Bronchial epithelial cell (primary cell): ENCODE results near the gene ZNF48. TPM values are rescaled to one million over a fixed set of nuclear protein-coding genes. Genes with fewer than 3 reads are reported as not detected.

Source experiments
- DNase-seq: peaks from one replicate; pipeline ENCODE4 v3.0.0-alpha.2; 2010; ENCODE audit warnings: low read depth
- FAIRE-seq: peaks from 2 replicates; lab custom pipeline; 2011; peaks lifted over from hg19 to GRCh38; lab: Jason Lieb, UNC
- H3K27me3 ChIP-seq: 2 replicates; pipeline ENCODE4 v1.5.1; 2011; ENCODE audit warnings: low read length; ENCODE audit not compliant: control insufficient read depth, insufficient read depth
- H3K36me3 ChIP-seq: 2 replicates; pipeline ENCODE4 v1.5.1; 2011; ENCODE audit warnings: low read length; ENCODE audit not compliant: control insufficient read depth, insufficient read depth
- H3K4me3 ChIP-seq: 2 replicates; pipeline ENCODE4 v1.5.1; 2011; ENCODE audit warnings: mild to moderate bottlenecking, low read depth, low read length, control low read depth
- total RNA-seq: library from RNA; depleted of rRNA; stranded (reverse); fragments of >200 nt; gene quantifications from 2 replicates; pipeline ENCODE4 v1.2.1, GENCODE V29; 2014
- TF ChIP-seq, protein P1 (sequence below): IDR thresholded peaks from 2 replicates; pipeline ENCODE4 v1.5.1; 2011; ENCODE audit warnings: mild to moderate bottlenecking, moderate library complexity, low read length, control low read depth, inconsistent platforms; ENCODE audit not compliant: insufficient read depth, severe bottlenecking

Gene ZNF48
- total RNA-seq, 1 donor from 2014 or later, result 12.9 TPM

DNA sequence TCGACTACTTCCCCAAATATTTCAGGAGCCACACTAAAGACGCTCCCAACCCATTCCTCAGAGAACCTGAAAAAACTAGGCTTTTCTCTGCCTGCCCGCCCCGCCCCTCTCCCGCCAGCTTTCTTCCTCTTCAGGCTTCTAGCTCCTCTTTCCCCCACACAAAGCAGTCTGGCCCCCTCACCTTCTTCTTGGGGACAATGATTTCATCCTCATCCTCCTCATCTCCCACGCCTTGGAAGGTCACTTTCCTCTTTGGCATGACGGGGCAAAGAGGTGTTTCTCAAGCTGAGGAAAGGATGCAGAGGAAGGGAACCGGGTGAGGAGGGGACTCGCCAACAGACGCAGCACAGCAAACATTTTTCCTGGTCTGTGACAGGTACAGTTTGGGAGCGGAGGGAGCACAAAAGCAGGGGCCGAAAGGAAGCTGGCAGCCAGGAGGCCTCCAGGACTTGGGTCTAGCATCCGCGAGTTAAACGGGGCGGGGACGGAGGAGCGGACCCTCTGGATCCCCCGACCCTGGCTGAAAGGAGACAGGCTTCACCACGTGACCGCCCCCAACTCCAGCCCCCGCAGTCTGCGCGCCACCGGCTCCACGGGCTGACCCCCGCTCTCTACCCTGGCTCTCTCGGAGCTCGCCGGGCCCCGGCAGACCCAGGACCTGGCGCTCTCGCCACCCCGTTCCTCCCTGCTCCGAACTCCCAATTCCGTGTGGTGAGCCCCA is 40.6 kb upstream of the ZNF48 start:
- peak overlapping the region; percentile 90 for H3K4me3 ChIP-seq
- H3K27me3 ChIP-seq, result no peaks in the 10 kb centered on the region
- DNase-seq, result no peak
- no peak for FAIRE-seq
- TF ChIP-seq, protein P1, sequence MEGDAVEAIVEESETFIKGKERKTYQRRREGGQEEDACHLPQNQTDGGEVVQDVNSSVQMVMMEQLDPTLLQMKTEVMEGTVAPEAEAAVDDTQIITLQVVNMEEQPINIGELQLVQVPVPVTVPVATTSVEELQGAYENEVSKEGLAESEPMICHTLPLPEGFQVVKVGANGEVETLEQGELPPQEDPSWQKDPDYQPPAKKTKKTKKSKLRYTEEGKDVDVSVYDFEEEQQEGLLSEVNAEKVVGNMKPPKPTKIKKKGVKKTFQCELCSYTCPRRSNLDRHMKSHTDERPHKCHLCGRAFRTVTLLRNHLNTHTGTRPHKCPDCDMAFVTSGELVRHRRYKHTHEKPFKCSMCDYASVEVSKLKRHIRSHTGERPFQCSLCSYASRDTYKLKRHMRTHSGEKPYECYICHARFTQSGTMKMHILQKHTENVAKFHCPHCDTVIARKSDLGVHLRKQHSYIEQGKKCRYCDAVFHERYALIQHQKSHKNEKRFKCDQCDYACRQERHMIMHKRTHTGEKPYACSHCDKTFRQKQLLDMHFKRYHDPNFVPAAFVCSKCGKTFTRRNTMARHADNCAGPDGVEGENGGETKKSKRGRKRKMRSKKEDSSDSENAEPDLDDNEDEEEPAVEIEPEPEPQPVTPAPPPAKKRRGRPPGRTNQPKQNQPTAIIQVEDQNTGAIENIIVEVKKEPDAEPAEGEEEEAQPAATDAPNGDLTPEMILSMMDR, result no peak
- peaks cover 20% of the 10 kb centered on the region for H3K36me3 ChIP-seq

DNA sequence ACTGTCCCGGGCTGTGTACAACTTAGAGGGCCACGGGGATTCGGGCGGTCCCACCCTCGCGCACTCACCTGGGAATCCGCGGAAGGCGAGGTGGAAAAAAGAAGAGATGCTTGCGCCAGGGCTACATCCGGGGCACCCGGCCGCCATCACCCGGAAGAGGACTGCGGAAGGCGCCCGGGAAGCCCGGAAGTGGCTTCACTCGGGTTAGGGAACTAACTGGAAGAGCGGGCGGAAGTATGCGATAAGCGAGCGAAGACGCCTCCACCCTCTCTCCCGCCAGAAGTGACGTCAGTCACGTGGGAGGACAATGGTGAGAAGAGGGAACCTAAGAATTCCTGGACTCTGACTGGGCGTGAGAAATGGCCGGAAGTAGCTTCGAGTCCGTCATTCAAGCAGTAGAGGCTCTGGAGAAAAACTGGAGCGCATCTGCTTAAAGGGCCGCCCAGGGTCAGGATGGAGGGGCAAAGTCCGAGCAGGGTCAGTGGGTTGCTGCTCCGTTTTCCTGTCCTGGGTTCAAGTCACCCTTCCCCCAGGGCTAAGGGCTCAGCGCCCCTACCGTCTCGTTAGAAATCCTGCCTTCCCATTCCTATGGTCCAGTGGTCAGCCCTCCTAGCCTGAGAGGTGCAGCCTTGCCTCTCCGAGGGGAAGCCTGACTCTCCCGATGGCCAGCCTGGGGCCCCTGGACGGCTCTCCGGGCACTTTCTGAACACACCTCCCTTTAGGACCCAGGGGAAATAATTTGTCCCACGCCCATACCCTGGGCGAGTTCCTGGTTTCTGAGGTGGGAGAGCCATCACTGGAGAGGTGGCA is 39.9 kb upstream of the ZNF48 start, which contains the start of gene CD2BP2:
TSS of gene CD2BP2 (minus strand) at position 165 of the 810 bp plus-strand sequence. CDS start 627 bp downstream, outside the sequence.
- FAIRE-seq (peak; percentile 52), DNase-seq (peak; percentile 99)
- Histone ChIP-seq H3K27me3 (no peaks in the 10 kb centered on the region), H3K36me3 (peaks cover 20% of the 10 kb centered on the region), H3K4me3 (peak within 1 kb of the TSS; percentile 90)
- TF ChIP-seq, protein P1, result no peak

- Histone ChIP-seq H3K4me3 (peak overlapping the region; percentile 90), H3K36me3 (peaks cover 19% of the 10 kb centered on the region), H3K27me3 (no peaks in the 10 kb centered on the region)
- FAIRE-seq (no peak), DNase-seq (no peak)
- TF ChIP-seq, protein P1, result no peak
Measured at GRCh38 chr16:30355954-30356308, 39.3 kb upstream of the ZNF48 start.

GRCh38 chr16:30356401-30357084 is 38.7 kb upstream of the ZNF48 start:
- Histone ChIP-seq H3K27me3 (no peaks in the 10 kb centered on the region), H3K36me3 (peaks cover 13% of the 10 kb centered on the region), H3K4me3 (peak overlapping the region; percentile 90)
- FAIRE-seq, result no peak
- TF ChIP-seq, protein P1, result no peak
- DNase-seq, result no peak

DNA sequence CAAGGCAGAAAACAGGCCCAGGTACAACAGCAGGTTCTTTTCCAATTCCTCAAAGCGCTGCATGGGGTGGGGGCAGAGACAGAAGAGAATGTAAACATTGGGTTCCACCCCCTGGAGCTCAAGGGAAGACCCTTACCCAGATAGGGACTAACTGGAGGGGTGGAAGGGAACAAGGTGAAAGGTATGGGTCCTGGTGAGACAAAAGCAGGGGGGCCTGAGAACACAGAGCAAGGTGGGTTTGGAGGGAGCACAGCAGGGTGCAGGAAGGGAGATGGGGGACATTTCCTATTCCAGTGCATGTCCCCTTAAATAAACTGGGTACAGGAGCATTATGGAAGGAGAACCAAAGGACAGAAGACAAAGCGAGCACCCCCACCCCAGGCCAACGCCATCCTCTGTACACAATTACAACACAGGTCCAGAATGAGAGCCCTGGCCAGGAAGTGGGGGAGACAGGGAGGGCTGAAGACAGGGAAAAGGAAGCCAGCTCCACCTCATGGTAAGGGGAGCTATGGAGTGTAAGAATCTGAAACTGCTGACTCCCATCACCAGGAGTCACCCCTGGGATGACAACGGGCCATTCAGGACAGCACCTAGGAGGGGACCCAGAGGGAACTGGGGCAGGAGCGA is 38.0 kb upstream of the ZNF48 start:
- FAIRE-seq (no peak), DNase-seq (no peak)
- TF ChIP-seq, protein P1, result no peak
- peaks cover 13% of the 10 kb centered on the region for H3K36me3 ChIP-seq
- no peak overlapping the region for H3K4me3 ChIP-seq
- no peaks in the 10 kb centered on the region for H3K27me3 ChIP-seq
